H1 (cell line): Measurements from ENCODE around the gene KSR2. TPM values are rescaled to one million over a fixed set of nuclear protein-coding genes. Genes with fewer than 3 reads are reported as not detected.
A peak's percentile ranks its signal among the peaks of the same experiment; 100 is the strongest.

ENCODE experiments used
- CTCF ChIA-PET: fragments of 300-600 bp; sonication (Branson Sonifier 250); formaldehyde crosslinking; loops from one replicate; lab custom pipeline; 2021; ENCODE audit not compliant: partially characterized antibody; lab: Charles Lee
- POLR2A ChIA-PET: fragments of 300-600 bp; sonication (Branson Sonifier 250); formaldehyde crosslinking; loops from one replicate; lab custom pipeline; 2021; ENCODE audit warnings: inconsistent platforms; ENCODE audit not compliant: partially characterized antibody; lab: Charles Lee
- DNase-seq, 2 experiments: peaks; one replicate each; pipeline versions ENCODE4 v3.0.0 to v3.0.0-alpha.2; 2010 to 2022; ENCODE audit warnings: low spot score in 2 of 2, low read depth in 1 of 2, mixed read lengths in 1 of 2
- FAIRE-seq: peaks from 2 replicates; lab custom pipeline; 2011; peaks lifted over from hg19 to GRCh38; lab: Jason Lieb, UNC
- H2AFZ ChIP-seq: 2 replicates; pipeline ENCODE4 v1.8.1; 2012; ENCODE audit warnings: low read length, inconsistent platforms
- H2AK5ac ChIP-seq: 2 replicates; pipeline ENCODE4 v1.6.1; 2013; ENCODE audit warnings: low read depth, low read length
- H2BK120ac ChIP-seq: replicated peaks from 2 replicates; pipeline ENCODE3; 2013; ENCODE audit warnings: low read depth, low read length, inconsistent platforms
- H2BK12ac ChIP-seq: 2 replicates; pipeline ENCODE4 v1.6.1; 2013; ENCODE audit warnings: low read depth, low read length
- H2BK15ac ChIP-seq: 2 replicates; pipeline ENCODE4 v1.6.1; 2013; ENCODE audit warnings: low read length
- H2BK20ac ChIP-seq: 2 replicates; pipeline ENCODE4 v1.6.1; 2013; ENCODE audit warnings: low read length
- H2BK5ac ChIP-seq: 2 replicates; pipeline ENCODE4 v1.6.1; 2013; ENCODE audit warnings: low read depth, low read length
- H3K14ac ChIP-seq: 2 replicates; pipeline ENCODE4 v1.6.1; 2013; ENCODE audit warnings: inconsistent platforms; ENCODE audit not compliant: insufficient read length
- H3K18ac ChIP-seq: 2 replicates; pipeline ENCODE4 v1.6.1; 2013; ENCODE audit warnings: low read length; ENCODE audit errors: extremely low read depth
- H3K23ac ChIP-seq: 2 replicates; pipeline ENCODE4 v1.6.1; 2013; ENCODE audit warnings: inconsistent platforms; ENCODE audit not compliant: insufficient read length
- H3K23me2 ChIP-seq: 2 replicates; pipeline ENCODE4 v1.6.1; 2013; ENCODE audit warnings: low read depth, low read length
- H3K27ac ChIP-seq: 2 replicates; pipeline ENCODE4 v1.6.1; 2011; ENCODE audit warnings: low read depth, low read length, inconsistent platforms
- H3K27me3 ChIP-seq, 4 experiments: replicated peaks in 1 of 4; 1 replicate in 1 of 4; 2 replicates in 3 of 4; pipeline versions ENCODE4 v1.6.1 to v1.8.1; 2011 to 2013; ENCODE audit warnings: low read length in 3 of 4, mild to moderate bottlenecking in 3 of 4, inconsistent platforms in 2 of 4, mixed read lengths in 2 of 4, moderate library complexity in 1 of 4; ENCODE audit not compliant: control insufficient read depth in 3 of 4, insufficient read depth in 3 of 4; ENCODE audit errors: extremely low read depth in 1 of 4
- H3K36me3 ChIP-seq, 4 experiments: 2 replicates each; pipeline versions ENCODE4 v1.6.1 to v1.8.1; 2011 to 2013; ENCODE audit warnings: mild to moderate bottlenecking in 4 of 4, low read length in 3 of 4, moderate library complexity in 2 of 4, control low read depth in 1 of 4, inconsistent platforms in 1 of 4; ENCODE audit not compliant: insufficient read depth in 4 of 4, control insufficient read depth in 2 of 4
- H3K4ac ChIP-seq: replicated peaks from 2 replicates; pipeline ENCODE3; 2013; ENCODE audit warnings: low read length, low read depth, mixed read lengths, inconsistent platforms; ENCODE audit not compliant: insufficient read length
- H3K4me1 ChIP-seq, 4 experiments: replicated peaks in 1 of 4; 1 replicate in 1 of 4; 2 replicates in 3 of 4; pipeline versions ENCODE4 v1.6.1 to v1.8.1; 2011 to 2013; ENCODE audit warnings: low read length in 3 of 4, inconsistent platforms in 2 of 4, mixed read lengths in 1 of 4; ENCODE audit not compliant: insufficient read depth in 4 of 4, control insufficient read depth in 3 of 4
- H3K4me2 ChIP-seq, 2 experiments: 2 replicates each; pipeline versions ENCODE4 v1.6.1 to v1.8.1; 2011 to 2013; ENCODE audit warnings: low read depth in 2 of 2, low read length in 2 of 2, control low read depth in 1 of 2, inconsistent platforms in 1 of 2, mild to moderate bottlenecking in 1 of 2; ENCODE audit not compliant: insufficient read depth in 1 of 2
- H3K4me3 ChIP-seq, 4 experiments: fragments of 200-600, 300-600 bp in 1 of 4; sonication (generic), shearing (Covaris generic), sonication (Bioruptor Twin) in 1 of 4; 2 replicates each; pipeline versions ENCODE4 v1.5.1 to v1.8.1; 2011 to 2016; ENCODE audit warnings: low read length in 4 of 4, low read depth in 3 of 4, control low read depth in 2 of 4, inconsistent platforms in 2 of 4, mild to moderate bottlenecking in 2 of 4, mixed read lengths in 1 of 4, moderate library complexity in 1 of 4; ENCODE audit not compliant: insufficient read depth in 2 of 4; ENCODE audit errors: extremely low read depth in 1 of 4
- H3K56ac ChIP-seq: replicated peaks from 2 replicates; pipeline ENCODE3; 2013; ENCODE audit warnings: low read depth, mild to moderate bottlenecking, mixed read lengths, low read length, inconsistent platforms; ENCODE audit not compliant: insufficient read length
- H3K79me1 ChIP-seq: 2 replicates; pipeline ENCODE4 v1.6.1; 2013; ENCODE audit warnings: low read depth, low read length, control low read depth
- H3K79me2 ChIP-seq, 2 experiments: 2 replicates each; pipeline versions ENCODE4 v1.6.1 to v1.8.1; 2012 to 2013; ENCODE audit warnings: low read length in 2 of 2, mild to moderate bottlenecking in 2 of 2, inconsistent platforms in 1 of 2; ENCODE audit not compliant: insufficient read depth in 2 of 2, control insufficient read depth in 1 of 2
- H3K9ac ChIP-seq, 4 experiments: replicated peaks in 1 of 4; 1 replicate in 1 of 4; 2 replicates in 3 of 4; pipeline versions ENCODE4 v1.6.1 to v1.8.1; 2011 to 2013; ENCODE audit warnings: low read depth in 3 of 4, low read length in 3 of 4, control low read depth in 2 of 4, mild to moderate bottlenecking in 2 of 4, moderate library complexity in 2 of 4, inconsistent platforms in 1 of 4; ENCODE audit errors: extremely low read depth in 1 of 4
- H3K9me3 ChIP-seq, 2 experiments: 2 replicates each; pipeline versions ENCODE4 v1.6.1 to v1.8.1; 2012 to 2013; ENCODE audit warnings: mild to moderate bottlenecking in 2 of 2, moderate library complexity in 2 of 2, control low read depth in 1 of 2, inconsistent platforms in 1 of 2, low read depth in 1 of 2, low read length in 1 of 2, mixed read lengths in 1 of 2; ENCODE audit not compliant: insufficient read depth in 2 of 2
- H4K20me1 ChIP-seq, 2 experiments: replicated peaks in 1 of 2; 2 replicates each; pipeline versions ENCODE3 to v1.8.1; 2011 to 2013; ENCODE audit warnings: inconsistent platforms in 2 of 2, low read length in 2 of 2, mild to moderate bottlenecking in 1 of 2; ENCODE audit not compliant: insufficient read depth in 2 of 2, control insufficient read depth in 1 of 2
- H4K5ac ChIP-seq: 2 replicates; pipeline ENCODE4 v1.6.1; 2013; ENCODE audit warnings: low read length, low read depth, mixed read lengths, inconsistent platforms; ENCODE audit not compliant: insufficient read length
- H4K8ac ChIP-seq: 2 replicates; pipeline ENCODE4 v1.8.0; 2013; ENCODE audit warnings: mild to moderate bottlenecking, moderate library complexity, low read length, inconsistent platforms; ENCODE audit not compliant: insufficient read depth; ENCODE audit errors: extremely low read depth
- H4K91ac ChIP-seq: replicated peaks from 2 replicates; pipeline ENCODE3; 2013; ENCODE audit warnings: low read length, mixed read lengths, inconsistent platforms; ENCODE audit not compliant: insufficient read length
- CREB1 ChIP-seq: IDR thresholded peaks from 2 replicates; pipeline ENCODE4 v1.6.1; 2012; ENCODE audit warnings: inconsistent platforms
- KDM1A ChIP-seq: fragments of 200-600, 300-600 bp; sonication (generic); IDR thresholded peaks from 2 replicates; pipeline ENCODE4 v1.7.1; 2016; ENCODE audit warnings: mild to moderate bottlenecking, low read length, borderline replicate concordance
- WGBS, 2 experiments: shearing (Covaris generic) in 1 of 2; methylation state at CpG; one replicate each; pipeline versions ENCODE4 v1.1.6 to v1.1.7; 2013 to 2015; ENCODE audit warnings: low lambda C conversion rate in 2 of 2, mixed read lengths in 2 of 2, inconsistent platforms in 1 of 2, low coverage in 1 of 2, missing lambda C conversion rate in 1 of 2; ENCODE audit not compliant: insufficient replicate concordance in 2 of 2, insufficient coverage in 1 of 2, insufficient read length in 1 of 2; ENCODE audit errors: extremely low coverage in 1 of 2, missing lambda C conversion rate in 1 of 2; 5-methylcytosine and 5-hydroxymethylcytosine counted together
- polyA plus RNA-seq, 7 experiments: library from polyadenylated mRNA; depleted of rRNA in 3 of 7; stranded (reverse) in 5 of 7; unstranded in 2 of 7; fragments of >200 nt in 5 of 7; fragments of 200-250 nt in 2 of 7; gene quantifications; 1 replicate in 5 of 7; 2 replicates in 1 of 7; 4 replicates in 1 of 7; pipeline versions ENCODE4 v1.2.1 to v1.2.3, GENCODE V29; 2011 to 2013; ENCODE audit warnings: missing spikeins in 2 of 7, mixed read lengths in 2 of 7
- total RNA-seq: library from RNA; stranded (reverse); fragmentation: NEBNext Ultra II Directional; extraction: Animal tissue kit (Norgen Biotek cat#: 25700); gene quantifications from 2 replicates; pipeline ENCODE4 v1.2.1, GENCODE V29; 2021

Gene KSR2
- total and polyA plus RNA-seq, 2 of the 8 experiments (the other 6 are each of a cell fraction or from before 2014, with no cell fraction given): 0.74 to 2.2 TPM

GRCh38 chr12:117766008-117766407 is 202.8 kb downstream of the KSR2 start:
- Histone ChIP-seq H4K91ac (no peak overlapping the region), H3K27ac (no peak overlapping the region), H3K4me3 (no peak overlapping the region), H3K9ac (no peak overlapping the region), H3K56ac (no peak overlapping the region), H3K23me2 (no peaks in the 10 kb centered on the region), H3K23ac (no peak overlapping the region), H4K5ac (no peak overlapping the region), H4K8ac (no peak overlapping the region), H3K4me2 (no peak overlapping the region), H3K14ac (no peak overlapping the region), H2BK15ac (no peak overlapping the region), H3K79me1 (no peaks in the 10 kb centered on the region), H2BK12ac (no peak overlapping the region), H4K20me1 (no peaks in the 10 kb centered on the region), H3K9me3 (peaks cover 3 to 11% of the 10 kb centered on the region in 2 experiments; a peak in 3 of 4 replicates), H3K4ac (no peak overlapping the region), H2AFZ (no peak overlapping the region), H2BK5ac (no peak overlapping the region), H2BK120ac (no peak overlapping the region), H3K4me1 (no peaks in the 10 kb centered on the region), H3K36me3 (no peaks in the 10 kb centered on the region), H3K27me3 (no peaks in the 10 kb centered on the region), H3K79me2 (no peaks in the 10 kb centered on the region), H2AK5ac (no peak overlapping the region), H2BK20ac (no peak overlapping the region), H3K18ac (no peak overlapping the region)
- DNase-seq (no peak), FAIRE-seq (no peak)
- ChIA-PET POLR2A (no interaction called here), CTCF (interaction anchor here (1.5 to 2.3 kb wide), 2 partner anchors 14 to 84 kb away, joined by 3 to 8 read pairs; no protein-coding TSS in a partner anchor)
- 75% methylated on average over 2 of the region's 2 CpGs; no CpG with 5 or more reads in 1 of the 2 experiments for WGBS, 2 experiments
- no peak for TF ChIP-seq CREB1
- peak; percentile 68 for TF ChIP-seq KDM1A
